GM12878 (cell line): Measurements from ENCODE around the gene ADIPOR1. TPM values are rescaled to one million over a fixed set of nuclear protein-coding genes. Genes with fewer than 3 reads are reported as not detected.
A peak's percentile ranks its signal among the peaks of the same experiment; 100 is the strongest.

Source experiments
- CBFB ChIP-seq: IDR thresholded peaks from 2 replicates; pipeline ENCODE4 v1.6.1; 2016; ENCODE audit warnings: antibody characterized with exemption, low read depth
- GABPA ChIP-seq: IDR thresholded peaks from 2 replicates; pipeline ENCODE4 v1.6.1; 2014; ENCODE audit warnings: antibody characterized with exemption, low read depth, mild to moderate bottlenecking, inconsistent platforms
- KDM1A ChIP-seq: fragments of 200-600 bp; sonication (generic); IDR thresholded peaks from 2 replicates; pipeline ENCODE4 v1.6.1; 2016; ENCODE audit warnings: borderline replicate concordance
- MEF2B ChIP-seq: fragments of 450-650 bp; IDR thresholded peaks from 2 replicates; pipeline ENCODE4 v1.6.1; 2018; ENCODE audit warnings: mild to moderate bottlenecking, moderate library complexity; ENCODE audit not compliant: partially characterized antibody, poor library complexity, severe bottlenecking
- NR2F1 ChIP-seq: fragments of 450-650 bp; conservative IDR thresholded peaks from 2 replicates; pipeline ENCODE4 v1.6.1; 2017; ENCODE audit warnings: mild to moderate bottlenecking
- PML ChIP-seq: IDR thresholded peaks from 2 replicates; pipeline ENCODE4 v1.6.1; 2012; ENCODE audit warnings: low read length, inconsistent platforms
- RB1 ChIP-seq: fragments of 450-650 bp; formaldehyde crosslinking; IDR thresholded peaks from 2 replicates; pipeline ENCODE4 v1.6.1; 2017; ENCODE audit warnings: mild to moderate bottlenecking, borderline replicate concordance
- SMC3 ChIP-seq: IDR thresholded peaks from 2 replicates; pipeline ENCODE4 v1.6.1; 2011; ENCODE audit warnings: low read length, improper control_type of control experiment, borderline replicate concordance
- STAT3 ChIP-seq: IDR thresholded peaks from 2 replicates; pipeline ENCODE4 v1.6.1; 2011; ENCODE audit warnings: low read depth, low read length, improper control_type of control experiment
- YBX1 ChIP-seq: fragments of 450-650 bp; IDR thresholded peaks from 2 replicates; pipeline ENCODE4 v1.6.1; 2016; ENCODE audit warnings: antibody characterized with exemption
- ZNF217 ChIP-seq: fragments of 450-650 bp; IDR thresholded peaks from 2 replicates; pipeline ENCODE4 v1.6.1; 2017; ENCODE audit warnings: antibody characterized with exemption, mild to moderate bottlenecking
- ZNF24 ChIP-seq: fragments of 450-650 bp; IDR thresholded peaks from 2 replicates; pipeline ENCODE4 v1.6.1; 2017; ENCODE audit warnings: antibody characterized with exemption, mild to moderate bottlenecking
- ZNF274 ChIP-seq: IDR thresholded peaks from one replicate; pipeline ENCODE4 v1.8.0; 2011; ENCODE audit not compliant: insufficient read length, insufficient read depth
- ZNF622 ChIP-seq: fragments of 450-650 bp; IDR thresholded peaks from 2 replicates; pipeline ENCODE4 v1.6.1; 2017; ENCODE audit warnings: mild to moderate bottlenecking, inconsistent platforms
- polyA plus RNA-seq, 11 experiments: library from polyadenylated mRNA; depleted of rRNA in 4 of 11; unstranded in 6 of 11; stranded (reverse) in 5 of 11; fragments of >200 nt; fragmentation: Nextera tagmentation in 4 of 11; fragmentation: Illumina TruSeq in 1 of 11; extraction: Ambion mirVana in 4 of 11; extraction: Trizol in 1 of 11; gene quantifications; 1 replicate in 1 of 11; 2 replicates in 10 of 11; pipeline versions ENCODE4 v1.2.1 to v1.2.3, GENCODE V29; 2011 to 2016; ENCODE audit warnings: inconsistent platforms in 2 of 11, missing spikeins in 2 of 11, low read depth in 1 of 11
- total RNA-seq, 4 experiments: library from RNA; depleted of rRNA in 3 of 4; stranded (reverse); fragments of >200 nt in 3 of 4; fragmentation: Illumina TruSeq in 1 of 4; extraction: Trizol in 1 of 4; gene quantifications; 2 replicates each; pipeline versions ENCODE4 v1.2.1 to v1.2.3, GENCODE V29; 2013 to 2021
- TF ChIP-seq, protein P1 (sequence below): IDR thresholded peaks from 2 replicates; pipeline ENCODE4 v1.6.1; 2011; ENCODE audit warnings: borderline replicate concordance, low read depth, mild to moderate bottlenecking, moderate library complexity, low read length; ENCODE audit not compliant: insufficient read depth, poor library complexity, severe bottlenecking
- TF ChIP-seq, protein P2 (sequence below): fragments of 450-650 bp; formaldehyde crosslinking; IDR thresholded peaks from 2 replicates; pipeline ENCODE4 v1.4.0; 2020; ENCODE audit warnings: mild to moderate bottlenecking, moderate library complexity
- TF ChIP-seq, protein P3 (sequence below): IDR thresholded peaks from 2 replicates; pipeline ENCODE4 v1.6.1; 2011; ENCODE audit warnings: low read depth, low read length, improper control_type of control experiment, borderline replicate concordance
- TF ChIP-seq, protein P4 (sequence below): IDR thresholded peaks from 2 replicates; pipeline ENCODE4 v1.6.1; 2012; ENCODE audit warnings: low read depth, low read length, improper control_type of control experiment
- TF ChIP-seq, protein P5 (sequence below): IDR thresholded peaks from 2 replicates; pipeline ENCODE4 v1.6.1; 2011; ENCODE audit warnings: borderline replicate concordance, low read depth, mild to moderate bottlenecking, moderate library complexity, mixed read lengths, low read length; ENCODE audit not compliant: insufficient read depth; ENCODE audit errors: extremely low read length
- TF ChIP-seq, protein P6 (sequence below): fragments of 150-350 bp; IDR thresholded peaks from 2 replicates; pipeline ENCODE4 v1.6.1; 2014; ENCODE audit warnings: mild to moderate bottlenecking, low read depth, low read length

The ADIPOR1 gene
- total and polyA plus RNA-seq, 10 of the 15 experiments (the other 5 are each of a cell fraction or from before 2014, with no cell fraction given), result 18.4 to 122 (median 65.6) TPM

DNA sequence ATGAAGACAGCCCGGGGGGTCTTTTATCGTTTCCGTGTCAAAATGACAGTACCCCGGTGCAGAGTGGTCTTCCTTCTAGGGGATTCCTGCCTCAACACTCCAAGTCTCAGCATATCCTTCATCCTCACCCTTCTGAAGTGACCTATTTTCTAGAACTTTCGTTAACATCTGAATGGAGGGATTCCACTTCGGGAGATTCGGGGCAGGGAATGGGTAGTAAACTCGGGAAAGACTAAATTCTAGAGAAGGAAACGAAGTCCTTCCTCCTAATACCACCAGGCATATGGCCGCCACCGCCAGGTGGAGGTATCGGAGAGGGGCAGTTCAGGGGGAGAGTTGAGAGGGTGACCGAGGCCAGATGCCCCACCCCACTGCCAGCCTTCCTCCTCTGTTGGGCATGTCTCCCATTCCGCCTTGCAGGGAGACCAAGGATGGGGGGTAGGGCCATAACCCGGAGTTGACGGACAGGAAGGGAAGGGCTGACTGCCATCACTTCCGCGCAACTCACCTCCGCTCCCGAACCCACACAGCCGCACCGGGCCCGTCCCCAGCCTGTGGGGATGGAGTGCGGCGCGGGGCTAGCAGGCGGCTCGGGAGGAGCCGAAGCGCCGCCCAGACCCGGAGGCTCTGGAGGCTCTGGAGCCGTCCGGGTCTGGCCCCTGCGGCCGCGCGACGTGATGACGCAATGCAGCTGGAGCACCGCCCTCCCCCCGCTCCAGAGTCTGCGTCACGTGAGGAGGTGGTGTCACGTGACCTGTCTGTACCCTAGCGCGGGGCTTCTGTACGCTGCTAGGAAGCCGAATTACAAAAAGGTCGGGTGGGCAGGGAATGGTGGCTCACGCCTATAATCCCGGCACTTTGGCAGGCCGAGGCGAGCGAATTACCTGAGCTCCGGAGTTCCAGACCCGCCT is 31.3 kb downstream of the ADIPOR1 start, which contains the start of gene KLHL12 (continued):
- TF ChIP-seq SMC3 (peak; percentile 21; the same call in 1 of the 2 replicates), GABPA (peak; percentile 43; the same call in 1 of the 2 replicates), MEF2B (peak; percentile 70), YBX1 (no peak), ZNF217 (no peak), PML (peak; percentile 87), RB1 (peak; percentile 91), ZNF274 (no peak), NR2F1 (peak; percentile 84), STAT3 (no peak), ZNF24 (0 out of 2 replicates have a peak, but pooled peaks have one; percentile 16), ZNF622 (no peak), CBFB (no peak), KDM1A (no peak)
- TF ChIP-seq, protein P1, sequence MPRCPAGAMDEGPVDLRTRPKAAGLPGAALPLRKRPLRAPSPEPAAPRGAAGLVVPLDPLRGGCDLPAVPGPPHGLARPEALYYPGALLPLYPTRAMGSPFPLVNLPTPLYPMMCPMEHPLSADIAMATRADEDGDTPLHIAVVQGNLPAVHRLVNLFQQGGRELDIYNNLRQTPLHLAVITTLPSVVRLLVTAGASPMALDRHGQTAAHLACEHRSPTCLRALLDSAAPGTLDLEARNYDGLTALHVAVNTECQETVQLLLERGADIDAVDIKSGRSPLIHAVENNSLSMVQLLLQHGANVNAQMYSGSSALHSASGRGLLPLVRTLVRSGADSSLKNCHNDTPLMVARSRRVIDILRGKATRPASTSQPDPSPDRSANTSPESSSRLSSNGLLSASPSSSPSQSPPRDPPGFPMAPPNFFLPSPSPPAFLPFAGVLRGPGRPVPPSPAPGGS, result no peak
- TF ChIP-seq, protein P2, sequence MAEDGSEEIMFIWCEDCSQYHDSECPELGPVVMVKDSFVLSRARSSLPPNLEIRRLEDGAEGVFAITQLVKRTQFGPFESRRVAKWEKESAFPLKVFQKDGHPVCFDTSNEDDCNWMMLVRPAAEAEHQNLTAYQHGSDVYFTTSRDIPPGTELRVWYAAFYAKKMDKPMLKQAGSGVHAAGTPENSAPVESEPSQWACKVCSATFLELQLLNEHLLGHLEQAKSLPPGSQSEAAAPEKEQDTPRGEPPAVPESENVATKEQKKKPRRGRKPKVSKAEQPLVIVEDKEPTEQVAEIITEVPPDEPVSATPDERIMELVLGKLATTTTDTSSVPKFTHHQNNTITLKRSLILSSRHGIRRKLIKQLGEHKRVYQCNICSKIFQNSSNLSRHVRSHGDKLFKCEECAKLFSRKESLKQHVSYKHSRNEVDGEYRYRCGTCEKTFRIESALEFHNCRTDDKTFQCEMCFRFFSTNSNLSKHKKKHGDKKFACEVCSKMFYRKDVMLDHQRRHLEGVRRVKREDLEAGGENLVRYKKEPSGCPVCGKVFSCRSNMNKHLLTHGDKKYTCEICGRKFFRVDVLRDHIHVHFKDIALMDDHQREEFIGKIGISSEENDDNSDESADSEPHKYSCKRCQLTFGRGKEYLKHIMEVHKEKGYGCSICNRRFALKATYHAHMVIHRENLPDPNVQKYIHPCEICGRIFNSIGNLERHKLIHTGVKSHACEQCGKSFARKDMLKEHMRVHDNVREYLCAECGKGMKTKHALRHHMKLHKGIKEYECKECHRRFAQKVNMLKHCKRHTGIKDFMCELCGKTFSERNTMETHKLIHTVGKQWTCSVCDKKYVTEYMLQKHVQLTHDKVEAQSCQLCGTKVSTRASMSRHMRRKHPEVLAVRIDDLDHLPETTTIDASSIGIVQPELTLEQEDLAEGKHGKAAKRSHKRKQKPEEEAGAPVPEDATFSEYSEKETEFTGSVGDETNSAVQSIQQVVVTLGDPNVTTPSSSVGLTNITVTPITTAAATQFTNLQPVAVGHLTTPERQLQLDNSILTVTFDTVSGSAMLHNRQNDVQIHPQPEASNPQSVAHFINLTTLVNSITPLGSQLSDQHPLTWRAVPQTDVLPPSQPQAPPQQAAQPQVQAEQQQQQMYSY (CRISPR knock-in tag), result peak; percentile 96
- TF ChIP-seq, protein P3, sequence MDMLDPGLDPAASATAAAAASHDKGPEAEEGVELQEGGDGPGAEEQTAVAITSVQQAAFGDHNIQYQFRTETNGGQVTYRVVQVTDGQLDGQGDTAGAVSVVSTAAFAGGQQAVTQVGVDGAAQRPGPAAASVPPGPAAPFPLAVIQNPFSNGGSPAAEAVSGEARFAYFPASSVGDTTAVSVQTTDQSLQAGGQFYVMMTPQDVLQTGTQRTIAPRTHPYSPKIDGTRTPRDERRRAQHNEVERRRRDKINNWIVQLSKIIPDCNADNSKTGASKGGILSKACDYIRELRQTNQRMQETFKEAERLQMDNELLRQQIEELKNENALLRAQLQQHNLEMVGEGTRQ, result peak; percentile 100
- TF ChIP-seq, protein P4, sequence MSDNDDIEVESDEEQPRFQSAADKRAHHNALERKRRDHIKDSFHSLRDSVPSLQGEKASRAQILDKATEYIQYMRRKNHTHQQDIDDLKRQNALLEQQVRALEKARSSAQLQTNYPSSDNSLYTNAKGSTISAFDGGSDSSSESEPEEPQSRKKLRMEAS, result peak; percentile 99
- TF ChIP-seq, protein P5, sequence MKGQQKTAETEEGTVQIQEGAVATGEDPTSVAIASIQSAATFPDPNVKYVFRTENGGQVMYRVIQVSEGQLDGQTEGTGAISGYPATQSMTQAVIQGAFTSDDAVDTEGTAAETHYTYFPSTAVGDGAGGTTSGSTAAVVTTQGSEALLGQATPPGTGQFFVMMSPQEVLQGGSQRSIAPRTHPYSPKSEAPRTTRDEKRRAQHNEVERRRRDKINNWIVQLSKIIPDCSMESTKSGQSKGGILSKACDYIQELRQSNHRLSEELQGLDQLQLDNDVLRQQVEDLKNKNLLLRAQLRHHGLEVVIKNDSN, result peak; percentile 99
- TF ChIP-seq, protein P6, sequence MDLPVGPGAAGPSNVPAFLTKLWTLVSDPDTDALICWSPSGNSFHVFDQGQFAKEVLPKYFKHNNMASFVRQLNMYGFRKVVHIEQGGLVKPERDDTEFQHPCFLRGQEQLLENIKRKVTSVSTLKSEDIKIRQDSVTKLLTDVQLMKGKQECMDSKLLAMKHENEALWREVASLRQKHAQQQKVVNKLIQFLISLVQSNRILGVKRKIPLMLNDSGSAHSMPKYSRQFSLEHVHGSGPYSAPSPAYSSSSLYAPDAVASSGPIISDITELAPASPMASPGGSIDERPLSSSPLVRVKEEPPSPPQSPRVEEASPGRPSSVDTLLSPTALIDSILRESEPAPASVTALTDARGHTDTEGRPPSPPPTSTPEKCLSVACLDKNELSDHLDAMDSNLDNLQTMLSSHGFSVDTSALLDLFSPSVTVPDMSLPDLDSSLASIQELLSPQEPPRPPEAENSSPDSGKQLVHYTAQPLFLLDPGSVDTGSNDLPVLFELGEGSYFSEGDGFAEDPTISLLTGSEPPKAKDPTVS, result no peak
